Fibroblast of skin of right biceps (primary cell): ENCODE results near the gene SRP72.

Experiments used
- DNase-seq: peaks from one replicate; pipeline ENCODE4 v3.0.0-alpha.2; 2013

The SRP72 gene

DNA sequence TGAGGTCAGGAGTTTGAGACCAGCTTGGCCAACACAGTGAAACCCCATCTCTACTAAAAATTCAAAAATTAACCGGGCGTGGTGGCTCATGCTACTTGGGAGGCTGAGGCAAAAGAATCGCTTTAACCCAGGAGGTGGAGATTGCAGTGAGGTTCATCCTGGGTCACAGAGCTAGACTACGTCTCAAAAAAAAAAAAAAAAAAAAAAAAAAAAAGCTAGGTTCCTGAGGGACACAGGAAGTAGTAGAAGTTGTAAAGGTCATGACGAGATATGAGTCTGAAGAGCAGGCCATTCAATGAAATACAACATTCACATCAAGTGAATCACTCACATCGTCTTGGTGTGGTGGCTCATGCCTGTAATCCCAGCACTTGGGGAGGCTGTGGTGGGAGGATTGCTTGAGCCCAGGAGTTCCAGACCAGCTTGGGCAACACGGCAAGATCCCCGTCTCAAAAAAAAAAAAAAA, 1.1 kb upstream of the SRP72 start:
- DNase-seq, result peak; percentile 88

DNA sequence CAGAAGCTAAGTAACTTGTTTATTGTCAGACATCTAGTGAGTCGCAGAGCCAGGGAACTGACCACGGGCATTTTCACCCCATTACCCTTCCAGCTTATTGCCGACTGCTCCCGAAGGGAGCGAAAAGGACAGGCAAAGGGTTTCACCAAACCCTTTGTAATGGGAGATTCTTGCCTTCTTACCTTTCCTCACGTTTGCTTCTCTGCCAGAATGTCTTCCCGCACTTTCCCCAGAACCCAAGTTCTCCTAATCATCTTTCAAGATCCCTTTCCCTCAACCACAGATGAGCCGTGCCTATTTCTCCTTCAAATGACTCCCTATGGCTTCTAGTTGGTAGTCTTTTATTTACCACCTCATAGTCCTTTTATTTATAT, 520 bp upstream of the SRP72 start:
- DNase-seq, result no peak

DNA sequence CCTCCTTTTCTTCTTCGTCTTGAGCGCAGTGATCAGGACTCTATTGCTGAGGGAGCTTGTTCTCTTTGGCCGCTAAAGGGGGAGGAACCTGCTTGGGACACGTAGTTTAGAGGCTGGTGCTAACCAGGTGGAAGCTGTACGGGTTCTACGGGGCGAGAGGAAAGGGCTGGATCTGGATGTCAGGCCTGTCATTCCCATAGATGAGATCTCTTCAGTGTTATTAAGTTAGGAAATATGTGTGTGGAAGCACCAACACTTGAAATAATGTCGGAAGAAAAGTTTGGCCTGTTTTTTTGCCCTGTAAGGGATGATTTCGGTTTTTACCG, 643 bp downstream of the SRP72 start:
- DNase-seq, result peak; percentile 23

DNA sequence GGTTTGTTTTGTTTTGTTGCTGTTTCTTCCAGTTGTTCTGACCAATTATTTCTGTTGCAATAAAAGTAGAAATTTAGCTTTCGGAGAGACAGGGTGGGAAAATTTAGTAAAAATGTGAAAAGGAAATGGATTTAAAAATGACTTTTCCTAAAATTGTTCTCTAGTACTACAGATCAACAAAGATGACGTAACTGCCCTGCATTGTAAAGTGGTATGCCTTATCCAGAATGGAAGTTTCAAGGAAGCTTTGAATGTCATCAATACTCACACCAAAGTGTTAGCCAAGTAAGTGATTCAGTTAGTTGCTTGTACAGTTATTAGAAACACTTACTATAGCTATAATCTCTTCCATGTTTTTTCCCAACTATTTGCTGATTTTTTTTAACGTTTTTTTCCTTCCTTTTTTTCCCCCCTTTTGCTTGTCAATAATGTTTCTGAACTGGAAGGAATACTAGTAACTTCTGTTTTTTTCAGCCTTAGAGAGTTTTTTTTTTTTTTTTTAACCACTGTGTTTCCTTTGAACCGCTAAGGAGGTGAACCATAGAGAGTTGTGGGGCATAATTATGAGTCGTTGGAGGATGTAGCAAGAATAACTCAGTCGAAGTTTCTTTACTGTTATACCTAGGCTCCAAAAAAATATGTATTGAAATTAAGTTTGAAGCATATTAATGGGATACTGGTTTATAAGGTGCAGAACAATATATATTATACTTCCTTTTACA, 2.2 kb downstream of the SRP72 start:
- no peak for DNase-seq

DNA sequence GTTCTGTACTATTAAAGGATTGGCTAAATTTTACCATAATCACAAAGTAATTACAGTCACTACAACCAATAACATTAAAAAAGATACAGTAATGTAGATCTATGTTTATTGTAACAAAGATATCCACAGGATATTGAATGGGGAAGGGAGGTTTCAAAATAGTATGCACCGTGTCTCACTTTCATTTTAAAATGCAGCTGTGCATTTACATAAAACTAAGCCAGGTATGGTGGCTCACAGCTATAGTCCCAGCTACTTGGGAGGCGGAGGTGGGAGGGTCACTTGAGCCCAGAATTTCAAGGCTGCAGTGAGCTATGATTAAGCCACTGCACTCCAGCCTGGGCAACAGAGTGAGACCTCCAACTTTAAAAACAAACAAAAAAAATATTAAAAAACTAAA, 8.5 kb downstream of the SRP72 start:
- no peak for DNase-seq

DNA sequence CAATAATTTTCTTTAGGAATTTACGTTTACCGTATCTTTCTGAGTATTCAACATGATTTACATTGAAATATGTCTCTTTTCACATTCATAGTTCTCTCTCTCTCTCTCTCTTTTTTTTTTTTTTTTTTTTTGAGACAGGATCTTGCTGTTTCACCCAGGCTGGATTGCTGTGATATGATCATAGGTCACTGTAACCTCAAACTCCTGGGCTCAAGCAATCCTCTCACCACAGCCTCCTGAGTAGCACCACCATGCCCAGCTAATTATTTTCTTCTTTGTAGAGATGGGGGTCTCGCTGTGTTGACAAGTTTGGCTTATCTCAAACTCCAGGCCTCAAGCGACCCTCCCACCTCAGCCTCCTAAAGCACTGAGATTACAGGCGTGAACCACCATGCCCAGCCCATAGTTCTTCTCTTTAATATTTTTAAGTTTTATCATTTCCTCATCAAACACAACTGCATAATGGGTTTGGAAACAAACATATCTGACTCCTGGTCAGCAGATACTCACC, 9.8 kb downstream of the SRP72 start:
- no peak for DNase-seq

DNA sequence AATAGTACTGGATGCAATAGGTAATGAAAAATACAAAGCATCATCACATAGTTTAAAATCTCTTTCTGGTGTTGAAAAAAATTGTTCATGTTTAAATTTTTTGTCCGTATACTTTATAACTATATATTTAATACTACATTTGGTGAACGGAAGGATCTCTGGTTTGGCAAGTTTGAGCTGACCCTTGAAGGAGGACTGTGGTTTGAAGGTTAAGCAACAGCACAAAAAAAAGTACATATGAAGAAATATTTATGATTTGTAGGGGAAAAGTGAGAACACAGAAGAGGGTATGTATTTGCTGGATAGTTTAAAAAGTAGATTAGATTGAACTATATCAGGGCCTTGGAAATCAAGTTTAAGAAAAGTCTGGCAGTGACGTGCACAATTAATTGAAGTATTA, 13.3 kb downstream of the SRP72 start:
- DNase-seq, result no peak

DNA sequence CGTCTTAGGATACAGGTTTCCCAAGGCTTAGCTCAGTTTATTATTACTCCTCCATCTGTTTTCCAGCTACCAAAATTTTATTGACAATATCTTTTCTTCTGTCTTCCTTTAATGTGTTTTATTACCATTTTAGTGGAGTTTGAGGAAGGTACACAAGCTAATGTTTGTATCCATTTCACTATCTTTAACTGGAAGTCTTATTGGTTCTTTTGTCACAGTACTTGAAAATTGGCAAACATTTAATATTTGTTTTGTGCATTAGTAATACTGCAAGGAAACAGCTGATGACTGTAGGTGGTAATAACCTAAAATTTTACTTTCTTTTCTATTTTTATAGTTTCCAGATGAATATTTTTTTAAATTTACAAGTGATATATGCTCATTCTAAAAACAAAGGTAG, 28.8 kb downstream of the SRP72 start:
- DNase-seq, result no peak

DNA sequence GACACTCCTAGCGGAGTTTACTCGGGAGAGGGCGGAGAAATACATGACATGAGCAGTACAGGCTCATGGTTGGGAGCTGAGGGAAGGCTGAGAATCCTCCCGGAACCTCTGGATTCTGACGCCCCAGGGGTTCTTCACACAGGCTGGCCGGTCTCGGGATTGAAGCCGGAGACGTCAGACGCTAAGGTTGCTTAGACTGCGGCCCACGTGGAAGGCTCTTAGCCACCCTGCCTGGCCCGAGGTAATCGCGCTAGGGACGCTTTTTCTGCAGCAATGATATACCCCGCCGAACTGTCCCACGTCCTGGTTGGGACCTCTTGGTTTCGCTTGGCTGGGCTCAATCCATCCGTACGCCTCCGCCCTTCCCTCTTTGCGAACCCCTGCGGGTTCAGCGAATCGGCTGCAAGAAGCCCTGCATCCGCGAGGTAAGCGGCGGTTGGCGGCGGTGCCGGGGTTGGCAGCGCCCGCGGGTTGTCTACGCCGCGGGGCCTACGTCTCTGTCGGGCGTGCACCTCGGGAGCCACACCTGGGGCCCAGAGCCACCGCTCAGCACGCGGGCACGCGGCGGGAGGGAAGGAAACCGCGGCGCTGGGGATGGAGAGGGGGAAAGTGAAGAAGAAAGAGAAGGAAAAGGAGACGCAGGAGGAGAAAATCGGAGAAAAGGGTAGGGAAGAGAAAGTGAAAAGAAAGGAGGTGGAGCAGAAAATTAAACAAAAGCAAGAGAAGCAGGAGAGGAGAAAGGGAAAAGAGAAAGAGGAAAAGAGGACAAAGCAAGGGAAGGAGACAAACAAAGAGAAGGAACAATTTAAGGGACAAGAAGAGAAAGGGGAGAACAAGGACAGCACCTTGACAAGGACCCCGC, 38.1 kb downstream of the SRP72 start, which contains the start of gene ARL9:
Gene ARL9 (plus strand): TSS at position 523 of the 862 bp plus-strand sequence. CDS start 72 bp downstream, at position 595.
- DNase-seq, result peak; percentile 61

DNA sequence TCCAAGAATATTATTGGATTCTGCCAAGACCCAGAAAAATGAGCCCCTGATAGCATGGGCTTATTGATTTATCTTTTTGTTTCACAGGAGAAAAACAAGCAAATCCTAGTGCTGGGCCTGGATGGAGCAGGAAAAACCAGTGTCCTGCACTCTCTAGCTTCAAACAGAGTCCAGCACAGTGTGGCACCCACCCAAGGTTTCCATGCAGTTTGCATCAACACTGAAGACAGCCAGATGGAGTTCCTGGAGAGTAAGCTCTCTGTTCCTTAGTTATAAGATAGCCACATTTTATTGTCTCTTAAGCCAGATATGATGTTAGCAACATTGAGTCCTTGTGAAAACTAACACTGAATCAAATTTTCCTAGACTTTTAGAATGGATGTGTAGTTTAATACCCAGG, 43.7 kb downstream of the SRP72 start:
- no peak for DNase-seq

DNA sequence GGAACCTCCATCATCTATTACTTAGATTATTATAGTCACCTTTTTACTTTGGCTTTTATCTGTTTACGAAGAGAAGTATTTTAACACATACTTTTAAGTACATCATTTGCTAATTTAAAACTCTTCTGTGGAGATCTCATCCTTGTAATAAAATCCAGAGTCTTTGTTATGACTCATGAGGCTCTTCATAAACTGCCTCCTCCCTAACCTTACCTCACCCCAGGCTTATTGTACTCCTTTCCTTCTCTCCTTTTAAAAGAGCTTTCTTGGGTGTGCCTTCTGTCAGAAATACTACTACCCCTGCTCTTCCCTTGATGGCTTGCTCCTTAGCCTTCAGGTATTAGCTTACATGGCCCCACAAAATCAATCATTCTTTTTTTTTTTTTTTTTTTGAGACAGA, 44.7 kb downstream of the SRP72 start:
- no peak for DNase-seq

DNA sequence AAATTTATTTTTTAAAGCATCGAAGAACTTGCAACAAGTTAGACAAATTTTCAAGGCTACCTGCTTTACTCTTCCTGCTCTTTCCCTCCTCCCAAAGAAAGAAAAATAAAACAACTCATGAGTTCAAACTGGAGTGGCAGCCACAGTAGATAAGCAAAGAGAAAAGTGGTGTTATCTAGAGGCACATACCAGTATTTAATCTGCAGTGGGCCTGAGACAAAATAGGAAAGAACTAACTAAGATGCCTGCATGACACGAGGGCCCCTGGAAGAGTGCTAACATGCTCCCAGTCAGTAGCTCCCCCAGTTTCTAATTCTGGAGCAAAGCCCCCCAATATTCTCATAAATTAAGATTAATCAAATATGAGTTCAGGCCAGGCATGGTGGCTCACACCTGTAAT, 46.1 kb downstream of the SRP72 start:
- DNase-seq, result no peak

DNA sequence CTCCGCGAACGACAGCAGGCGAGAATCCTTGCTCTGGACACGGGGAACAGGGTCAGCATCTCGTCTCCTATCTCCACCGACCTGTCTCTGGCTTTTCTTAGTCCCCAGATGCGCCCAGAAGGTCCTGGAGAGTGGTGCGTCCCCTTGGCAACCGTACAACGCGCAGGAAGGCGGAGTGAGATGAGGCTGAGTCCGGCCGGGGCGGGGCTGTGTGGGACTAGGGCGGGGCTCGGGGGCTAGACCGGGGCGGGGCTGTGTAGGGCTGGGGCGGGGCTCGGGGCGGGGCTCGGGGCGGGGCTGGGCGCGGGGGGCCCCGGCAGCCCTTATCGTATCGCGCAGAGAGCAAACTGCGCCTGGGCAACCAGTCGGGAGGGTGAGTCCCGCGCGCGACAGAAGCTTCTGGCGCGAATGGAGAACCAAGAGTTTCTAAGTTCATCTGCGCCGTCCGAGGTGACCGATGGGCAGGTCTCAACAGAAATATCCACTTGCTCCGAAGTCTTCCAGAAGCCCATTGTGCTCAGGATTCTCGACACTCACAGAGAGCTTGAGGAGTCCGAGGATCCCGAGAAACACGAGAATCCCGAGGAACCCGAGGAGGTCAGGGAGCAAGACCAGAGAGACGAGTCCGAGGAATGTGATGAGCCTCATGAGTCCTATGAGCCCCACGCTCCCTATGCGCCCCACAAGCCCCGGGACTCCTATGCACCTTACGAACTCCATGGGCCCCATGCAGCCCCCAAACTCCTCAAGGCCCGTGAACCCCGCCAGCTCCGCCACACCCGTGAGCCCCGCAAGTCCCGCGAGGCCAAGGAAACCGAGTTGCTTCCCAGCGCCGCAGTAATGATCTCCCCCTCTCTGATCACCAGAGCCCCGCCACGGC, 63.1 kb downstream of the SRP72 start:
- peak; percentile 84 for DNase-seq

DNA sequence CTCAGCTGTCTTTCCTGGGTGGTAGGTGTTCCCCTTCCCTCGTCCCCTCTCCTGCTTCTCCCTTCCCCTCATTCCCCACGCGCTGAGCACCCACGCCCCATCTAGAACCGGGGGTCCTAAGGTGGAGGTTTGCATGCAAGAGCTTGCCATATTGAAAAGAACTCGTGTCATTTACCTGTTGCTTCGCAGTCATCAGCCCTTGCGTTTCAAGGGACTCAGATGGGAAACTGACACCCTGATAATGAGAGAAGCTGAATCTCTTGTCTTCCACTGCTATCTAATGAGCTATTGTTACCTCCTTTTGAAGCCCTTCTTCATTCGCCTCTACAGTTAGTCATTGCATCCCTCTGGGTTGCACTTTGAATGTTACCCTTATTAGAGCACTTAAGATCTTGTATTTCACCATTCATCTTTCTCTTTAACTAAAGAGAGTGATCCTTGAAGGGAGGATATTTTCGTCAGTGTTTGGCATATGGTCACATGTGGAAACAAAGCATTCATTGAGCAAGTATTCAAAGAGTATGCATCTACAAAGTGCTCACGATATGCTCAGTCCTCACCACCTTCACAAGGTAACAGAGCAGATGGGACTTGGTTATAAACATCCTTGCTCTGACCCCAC, 63.8 kb downstream of the SRP72 start:
- no peak for DNase-seq

DNA sequence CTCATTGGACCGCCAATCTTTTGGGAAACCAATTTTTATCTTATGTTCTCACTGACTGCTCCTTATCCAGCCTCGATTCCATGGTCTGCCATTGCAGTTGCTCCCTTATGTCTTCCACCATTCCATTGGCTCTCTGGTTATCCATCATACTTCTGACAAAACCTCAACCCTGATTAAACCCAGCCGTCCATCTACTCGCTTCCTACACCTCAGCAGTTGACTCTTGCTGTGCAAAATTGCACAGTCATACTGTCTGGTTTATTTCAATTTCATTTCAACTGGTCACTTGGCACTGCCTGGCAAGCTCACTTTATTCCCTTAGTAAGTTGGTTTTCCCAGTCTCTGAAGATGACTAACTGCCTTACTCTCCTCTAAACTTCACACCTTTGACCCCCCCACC, 64.4 kb downstream of the SRP72 start:
- DNase-seq, result no peak

DNA sequence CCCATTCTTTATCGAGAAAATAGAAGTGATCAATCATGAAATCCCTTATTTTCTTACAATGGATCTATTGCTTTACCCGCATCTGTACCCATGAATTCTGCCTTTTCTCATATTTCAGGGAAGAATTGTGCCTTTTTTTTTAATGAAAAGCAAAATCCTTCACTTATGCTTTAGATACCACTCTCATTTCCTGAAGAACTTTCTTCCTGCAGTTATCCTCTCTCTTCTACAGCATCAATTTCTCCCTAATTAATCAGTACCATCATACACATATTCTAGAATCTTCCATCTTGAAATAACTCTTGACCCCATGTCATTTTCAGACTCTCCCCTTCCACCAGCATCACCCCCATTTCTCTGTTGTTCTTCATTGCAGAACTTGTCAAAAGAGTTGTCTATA, 64.8 kb downstream of the SRP72 start:
- DNase-seq, result no peak

DNA sequence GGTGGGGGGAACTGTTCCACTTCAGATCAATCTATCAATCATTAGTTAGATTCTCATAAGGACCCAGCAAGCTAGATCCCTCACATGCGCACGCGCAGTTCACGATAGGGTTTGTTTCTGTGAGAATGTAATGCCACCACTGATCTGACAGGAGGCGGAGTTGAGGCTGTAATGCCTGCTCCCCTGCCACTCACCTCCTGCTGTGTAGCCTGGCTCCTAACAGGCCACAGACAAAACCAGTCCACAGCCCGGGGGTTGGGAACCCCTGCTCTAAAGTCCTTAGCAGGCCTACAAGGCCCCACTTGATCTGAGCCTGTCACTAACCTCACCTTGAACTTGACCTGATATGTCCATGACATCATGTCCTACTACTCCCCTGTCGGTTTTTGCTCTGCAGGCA, 68.5 kb downstream of the SRP72 start:
- no peak for DNase-seq

DNA sequence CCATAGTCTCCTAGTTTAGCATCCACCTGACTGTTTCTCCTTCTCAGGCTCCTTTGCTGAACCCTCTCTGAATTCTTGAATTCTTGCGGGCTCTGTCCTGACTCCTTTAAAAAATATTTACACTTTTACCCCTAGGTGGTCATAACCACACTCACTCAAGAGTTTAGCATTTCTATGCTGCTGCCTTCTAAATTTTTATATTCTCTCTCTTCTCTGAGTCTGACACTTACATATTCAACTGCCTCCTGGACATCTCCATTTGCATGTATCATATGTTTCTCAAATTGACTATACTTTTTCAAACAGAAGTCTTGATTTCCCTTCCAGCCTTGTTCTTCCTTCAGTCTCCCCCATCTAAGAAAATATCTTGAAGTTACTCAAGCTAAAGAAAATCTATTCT, 69.7 kb downstream of the SRP72 start:
- DNase-seq, result no peak

DNA sequence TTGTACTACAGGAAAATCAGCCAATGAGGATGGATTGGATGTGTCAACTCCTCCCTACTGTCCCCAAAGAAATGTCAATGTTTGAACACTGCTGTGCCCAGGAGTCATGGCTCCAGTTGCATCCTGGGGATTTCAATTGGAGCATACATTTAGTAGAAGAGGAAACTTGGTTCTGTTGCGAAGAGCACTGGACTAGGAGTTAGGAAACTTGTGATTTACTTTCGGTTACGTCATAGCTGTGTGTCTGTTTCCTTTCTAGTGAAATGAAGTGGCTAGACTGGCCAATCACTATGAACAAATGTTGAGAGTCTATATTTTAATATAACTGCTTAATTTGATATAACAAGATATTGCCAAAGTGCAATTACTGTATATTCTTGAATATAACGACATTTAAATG, 73.4 kb downstream of the SRP72 start:
- DNase-seq, result no peak

DNA sequence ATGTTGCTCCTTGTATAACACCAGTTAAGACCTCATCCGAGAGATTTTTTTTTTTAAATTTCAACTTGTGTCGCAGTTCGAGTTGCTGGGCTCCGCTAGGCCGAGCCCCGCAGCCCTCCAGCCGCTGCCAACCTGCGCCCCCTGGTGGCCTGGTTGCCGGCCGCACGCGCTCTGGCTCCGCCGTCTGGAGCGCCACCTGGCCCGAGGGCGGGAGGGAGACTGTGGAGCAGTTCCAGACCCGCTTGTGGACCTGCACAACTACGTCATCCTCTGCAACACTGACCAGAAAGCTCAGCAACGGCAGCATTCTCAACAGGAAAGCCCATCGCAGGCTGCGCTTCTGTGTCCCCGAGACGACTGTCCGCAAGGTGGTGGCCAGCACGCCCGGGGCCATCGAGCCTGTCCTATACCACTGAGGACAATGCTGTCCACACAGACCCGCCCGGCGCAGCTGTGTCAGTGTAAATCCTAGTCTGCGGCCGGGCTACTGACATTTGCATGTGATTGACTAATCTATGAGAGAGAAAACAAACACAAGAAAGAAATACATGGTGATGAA, 77.2 kb downstream of the SRP72 start:
- DNase-seq, result peak; percentile 68

DNA sequence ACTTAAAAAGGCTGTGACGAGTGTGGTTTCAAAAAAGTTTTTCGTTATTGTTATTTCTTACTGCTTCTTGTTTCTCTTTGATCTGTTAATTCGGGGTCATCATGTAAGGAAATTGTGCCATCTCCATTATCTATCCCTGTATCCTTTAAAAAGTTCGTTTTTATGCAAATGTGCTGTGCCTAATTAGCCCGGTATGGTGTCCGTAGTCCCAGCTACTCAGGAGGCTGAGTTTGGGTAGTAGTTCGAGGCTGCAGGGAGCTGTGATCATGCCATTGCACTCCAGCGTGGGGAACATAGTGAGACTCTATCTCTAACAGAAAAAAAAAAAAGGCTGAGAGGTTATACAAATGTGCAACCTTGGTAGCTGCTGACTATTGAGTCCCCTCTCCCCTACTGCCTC, 83.2 kb downstream of the SRP72 start:
- no peak for DNase-seq

DNA sequence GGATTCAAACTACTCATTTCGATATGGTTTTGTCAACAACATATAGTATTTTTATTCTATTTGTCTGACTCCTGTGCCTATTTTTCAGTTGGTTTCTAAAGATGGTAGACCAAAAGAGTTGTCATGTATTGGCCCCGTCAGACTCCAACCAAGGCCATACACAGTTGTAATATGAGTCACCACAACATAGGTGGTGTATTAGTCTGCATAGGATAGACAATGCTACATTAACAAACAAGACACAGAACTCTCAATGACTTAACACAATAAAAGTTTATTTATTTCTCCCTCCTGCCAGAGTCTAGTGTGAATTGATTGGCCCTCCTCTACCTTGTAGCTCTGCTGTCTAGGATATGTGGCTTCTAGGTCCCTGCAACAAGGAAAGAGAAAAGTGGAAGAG, 84.1 kb downstream of the SRP72 start:
- DNase-seq, result no peak
